ENCODE results near the gene SBNO2. TPM values are rescaled to one million over a fixed set of nuclear protein-coding genes. Genes with fewer than 3 reads are reported as not detected.

The SBNO2 gene
- total RNA-seq, 1 donor from 2014 or later: 3.3 TPM

DNA sequence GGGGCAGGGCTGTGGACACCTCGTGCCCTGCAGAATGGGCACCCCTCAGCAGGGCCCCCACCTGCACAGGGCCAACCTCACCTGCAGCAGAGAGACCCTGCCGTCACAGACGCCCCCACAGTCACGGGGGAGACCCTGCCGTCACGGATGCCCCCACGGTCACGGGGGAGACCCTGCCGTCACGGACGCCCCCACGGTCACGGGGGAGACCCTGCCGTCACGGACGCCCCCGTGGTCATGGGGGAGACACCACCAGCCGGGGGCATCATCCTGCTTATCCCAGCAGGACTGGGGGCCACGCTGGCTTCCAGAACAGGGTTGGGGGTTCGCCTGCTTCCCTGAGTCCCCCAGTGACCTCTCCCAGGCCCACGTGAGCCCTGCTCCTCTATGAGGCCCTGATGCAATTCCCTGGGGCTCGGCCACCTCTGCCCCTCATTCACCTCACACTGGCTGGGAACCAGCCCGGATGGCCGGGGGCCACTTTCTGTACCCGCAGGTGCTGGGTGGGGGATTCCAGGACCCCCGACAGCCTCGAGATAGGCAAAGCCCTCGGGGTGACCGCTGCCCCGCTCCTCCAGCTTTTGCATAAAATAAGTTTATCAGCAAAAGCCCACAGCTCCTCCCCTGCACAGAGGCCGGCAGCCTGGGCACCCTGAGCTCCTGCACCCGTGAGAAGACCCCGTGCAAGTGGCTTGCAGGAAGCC is 23.6 kb downstream of the SBNO2 start:
- Mint-ChIP-seq H3K4me3 (no peak overlapping the region), H3K36me3 (peaks cover 4% of the 10 kb centered on the region), H3K4me1 (peaks cover 2% of the 10 kb centered on the region), H3K27ac (no peak overlapping the region), H3K27me3 (ENCODE audit: insufficient read depth, low read depth) (no peaks in the 10 kb centered on the region), H3K9me3 (no peaks in the 10 kb centered on the region)
- H3K4me3 ChIP-seq: no peak overlapping the region
- H3K4me1 ChIP-seq: peaks cover 5% of the 10 kb centered on the region
- H3F3A ChIP-seq (ENCODE audit: low read depth): no peaks in the 10 kb centered on the region
- H3K9ac ChIP-seq: no peak overlapping the region
- H3K4me2 ChIP-seq: no peak overlapping the region
- H4K20me1 ChIP-seq (ENCODE audit: low read depth): peaks cover 5% of the 10 kb centered on the region
- no peaks in the 10 kb centered on the region for H3K9me3 ChIP-seq (ENCODE audit: low read depth)
- H3K79me2 ChIP-seq (ENCODE audit: low read depth): no peaks in the 10 kb centered on the region
- DNase-seq (ENCODE audit: low spot score): no peak
- no peaks in the 10 kb centered on the region for H3K27me3 ChIP-seq
- H3K27ac ChIP-seq: no peak overlapping the region
- H3K36me3 ChIP-seq: no peaks in the 10 kb centered on the region
- no peak for TF ChIP-seq EZH2phosphoT487 (IDR thresholded peaks at IDR 0.05)
- TF ChIP-seq, protein P1, sequence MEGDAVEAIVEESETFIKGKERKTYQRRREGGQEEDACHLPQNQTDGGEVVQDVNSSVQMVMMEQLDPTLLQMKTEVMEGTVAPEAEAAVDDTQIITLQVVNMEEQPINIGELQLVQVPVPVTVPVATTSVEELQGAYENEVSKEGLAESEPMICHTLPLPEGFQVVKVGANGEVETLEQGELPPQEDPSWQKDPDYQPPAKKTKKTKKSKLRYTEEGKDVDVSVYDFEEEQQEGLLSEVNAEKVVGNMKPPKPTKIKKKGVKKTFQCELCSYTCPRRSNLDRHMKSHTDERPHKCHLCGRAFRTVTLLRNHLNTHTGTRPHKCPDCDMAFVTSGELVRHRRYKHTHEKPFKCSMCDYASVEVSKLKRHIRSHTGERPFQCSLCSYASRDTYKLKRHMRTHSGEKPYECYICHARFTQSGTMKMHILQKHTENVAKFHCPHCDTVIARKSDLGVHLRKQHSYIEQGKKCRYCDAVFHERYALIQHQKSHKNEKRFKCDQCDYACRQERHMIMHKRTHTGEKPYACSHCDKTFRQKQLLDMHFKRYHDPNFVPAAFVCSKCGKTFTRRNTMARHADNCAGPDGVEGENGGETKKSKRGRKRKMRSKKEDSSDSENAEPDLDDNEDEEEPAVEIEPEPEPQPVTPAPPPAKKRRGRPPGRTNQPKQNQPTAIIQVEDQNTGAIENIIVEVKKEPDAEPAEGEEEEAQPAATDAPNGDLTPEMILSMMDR (IDR thresholded peaks at IDR 0.05): no peak
- TF ChIP-seq EZH2 (IDR thresholded peaks at IDR 0.05): no peak
- H2AFZ ChIP-seq (replicated peaks): no peak overlapping the region

DNA sequence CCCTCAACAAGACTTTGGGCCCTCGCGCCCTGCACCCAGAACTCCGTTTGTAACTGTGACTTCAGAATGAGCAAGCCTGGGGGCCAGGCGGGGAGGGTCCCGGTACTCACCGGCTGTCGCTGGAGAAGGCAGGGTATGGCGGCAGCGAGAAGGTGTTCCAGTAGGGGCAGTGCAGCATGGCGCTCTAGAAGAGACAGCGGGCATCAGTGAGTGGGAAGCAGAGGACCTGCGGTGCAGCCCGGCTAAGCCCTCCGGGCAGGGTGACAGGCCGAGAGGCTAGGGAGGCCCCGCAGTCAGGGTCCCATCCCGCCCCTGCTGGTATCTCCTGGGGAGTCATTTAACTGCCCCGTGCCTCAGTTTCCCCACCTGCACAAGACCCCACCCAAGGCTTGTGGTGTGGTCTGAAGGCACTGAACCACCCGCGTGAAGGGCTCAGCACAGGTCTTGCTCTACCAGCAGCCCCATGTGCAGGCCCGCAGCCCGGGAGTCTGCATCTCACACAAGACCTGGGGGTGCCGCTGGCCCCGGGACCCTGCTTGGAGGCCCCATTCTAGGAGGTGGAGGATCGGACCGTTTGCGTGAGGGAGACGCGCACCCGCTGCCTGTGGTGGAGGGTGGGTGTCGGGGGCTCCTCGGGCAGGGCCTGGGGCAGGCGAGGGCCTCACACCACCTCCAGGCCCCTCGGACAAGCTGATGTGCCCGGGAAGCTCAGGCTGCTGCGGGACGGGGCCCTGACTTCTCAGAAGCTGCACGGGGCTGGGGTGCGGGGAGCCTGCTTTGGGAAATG is 24.6 kb downstream of the SBNO2 start:
- Histone ChIP-seq H3K27ac (no peak overlapping the region), H3K27me3 (no peaks in the 10 kb centered on the region), H3K4me3 (no peak overlapping the region), H3K79me2 (ENCODE audit: low read depth) (no peaks in the 10 kb centered on the region), H3K36me3 (no peaks in the 10 kb centered on the region), H3F3A (ENCODE audit: low read depth) (no peaks in the 10 kb centered on the region), H3K9ac (no peak overlapping the region), H3K4me2 (no peak overlapping the region), H3K4me1 (peaks cover 5% of the 10 kb centered on the region), H2AFZ (replicated peaks) (no peak overlapping the region), H3K9me3 (ENCODE audit: low read depth) (no peaks in the 10 kb centered on the region), H4K20me1 (ENCODE audit: low read depth) (no peaks in the 10 kb centered on the region)
- Mint-ChIP-seq H3K36me3 (peaks cover 6% of the 10 kb centered on the region), H3K4me3 (no peak overlapping the region), H3K4me1 (peaks cover 2% of the 10 kb centered on the region), H3K27me3 (ENCODE audit: insufficient read depth, low read depth) (peaks cover 3% of the 10 kb centered on the region), H3K27ac (no peak overlapping the region), H3K9me3 (no peaks in the 10 kb centered on the region)
- DNase-seq (ENCODE audit: low spot score): no peak
- no peak for TF ChIP-seq EZH2 (IDR thresholded peaks at IDR 0.05)
- TF ChIP-seq EZH2phosphoT487 (IDR thresholded peaks at IDR 0.05): no peak
- TF ChIP-seq, protein P1 (IDR thresholded peaks at IDR 0.05): no peak

DNA sequence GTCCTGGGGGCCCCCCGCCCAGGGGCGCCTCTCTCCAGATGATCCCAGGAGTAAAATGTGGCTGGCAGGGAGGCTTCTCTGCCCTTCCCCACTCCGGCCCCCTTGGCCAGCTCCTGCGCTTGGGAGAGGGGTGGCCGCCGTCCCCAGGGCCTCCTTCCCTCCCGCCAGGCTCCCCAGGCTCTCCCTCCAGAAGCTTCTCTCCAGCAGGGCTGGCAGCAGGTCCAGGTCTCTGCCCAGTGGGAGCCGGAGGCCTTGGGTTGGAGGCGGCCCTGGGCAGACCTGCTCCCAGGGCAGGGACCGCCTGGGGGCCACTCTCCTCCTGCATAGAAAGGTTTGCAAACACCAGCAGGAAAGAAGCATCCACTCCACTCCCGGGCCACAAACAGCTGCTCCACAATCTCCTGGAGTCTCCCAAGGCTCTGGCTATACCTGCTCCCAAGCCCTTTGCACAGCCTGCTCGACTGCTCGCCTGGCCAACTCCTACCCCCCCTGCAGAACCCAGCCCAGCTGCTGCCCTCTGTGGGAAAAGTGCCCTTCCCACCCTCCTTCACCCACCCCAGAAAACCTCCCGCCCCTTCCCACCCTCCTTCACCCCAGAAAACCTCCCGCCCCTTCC is 26.0 kb downstream of the SBNO2 start:
- Histone ChIP-seq H3K36me3 (no peaks in the 10 kb centered on the region), H2AFZ (replicated peaks) (no peak overlapping the region), H3K4me3 (no peak overlapping the region), H3F3A (ENCODE audit: low read depth) (no peaks in the 10 kb centered on the region), H3K9ac (no peak overlapping the region), H3K27ac (no peak overlapping the region), H3K4me1 (peaks cover 5% of the 10 kb centered on the region), H4K20me1 (ENCODE audit: low read depth) (no peaks in the 10 kb centered on the region), H3K79me2 (ENCODE audit: low read depth) (no peaks in the 10 kb centered on the region), H3K9me3 (ENCODE audit: low read depth) (no peaks in the 10 kb centered on the region), H3K27me3 (no peaks in the 10 kb centered on the region), H3K4me2 (no peak overlapping the region)
- Mint-ChIP-seq H3K4me1 (peaks cover 2% of the 10 kb centered on the region), H3K27ac (no peak overlapping the region), H3K4me3 (no peak overlapping the region), H3K9me3 (no peaks in the 10 kb centered on the region), H3K36me3 (peaks cover 13% of the 10 kb centered on the region), H3K27me3 (ENCODE audit: insufficient read depth, low read depth) (peaks cover 5% of the 10 kb centered on the region)
- DNase-seq (ENCODE audit: low spot score): no peak
- TF ChIP-seq EZH2 (IDR thresholded peaks at IDR 0.05) (no peak), EZH2phosphoT487 (IDR thresholded peaks at IDR 0.05) (no peak)
- TF ChIP-seq, protein P1 (IDR thresholded peaks at IDR 0.05): no peak

Measured in neural progenitor cell (in vitro differentiated cells).